Islet precursor cell (in vitro differentiated cells): ENCODE data around the gene GPSM1.

Experiments
- DNase-seq: peaks from one replicate; pipeline ENCODE4 v3.0.0-alpha.2; 2018

The GPSM1 gene

GRCh38 chr9:136305804-136306203, 21.5 kb upstream of the GPSM1 start:
- DNase-seq: no peak

GRCh38 chr9:136306211-136307208, 20.8 kb upstream of the GPSM1 start:
- no peak for DNase-seq

- no peak for DNase-seq
Observed at GRCh38 chr9:136307215-136307750, 20.1 kb upstream of the GPSM1 start.

GRCh38 chr9:136308006-136308701, 19.2 kb upstream of the GPSM1 start:
- DNase-seq: no peak

- DNase-seq: no peak
Observed at GRCh38 chr9:136308702-136309053, 18.7 kb upstream of the GPSM1 start.

GRCh38 chr9:136309101-136309801, 18.1 kb upstream of the GPSM1 start:
- no peak for DNase-seq

- no peak for DNase-seq
Observed at GRCh38 chr9:136309806-136310220, 17.5 kb upstream of the GPSM1 start.

- DNase-seq: no peak
Observed at GRCh38 chr9:136310273-136311030, 16.9 kb upstream of the GPSM1 start.

GRCh38 chr9:136311051-136312008, 16.0 kb upstream of the GPSM1 start:
- DNase-seq: no peak

- DNase-seq: no peak
Observed at GRCh38 chr9:136312009-136312375, 15.3 kb upstream of the GPSM1 start.

GRCh38 chr9:136312436-136312835, 14.9 kb upstream of the GPSM1 start:
- DNase-seq: no peak

GRCh38 chr9:136313111-136314055, 14.0 kb upstream of the GPSM1 start:
- no peak for DNase-seq

GRCh38 chr9:136314056-136314416, 13.3 kb upstream of the GPSM1 start:
- no peak for DNase-seq

- DNase-seq: no peak
Observed at GRCh38 chr9:136314944-136315343, 12.4 kb upstream of the GPSM1 start.

- DNase-seq: no peak
Observed at GRCh38 chr9:136316271-136316751, 11.0 kb upstream of the GPSM1 start.

GRCh38 chr9:136316896-136317676, 10.3 kb upstream of the GPSM1 start:
- no peak for DNase-seq

GRCh38 chr9:136317695-136318094, 9.6 kb upstream of the GPSM1 start:
- DNase-seq: no peak

GRCh38 chr9:136318111-136318775, 9.1 kb upstream of the GPSM1 start:
- DNase-seq: no peak
